ENCODE results near the gene GRK5.

GRK5 gene

DNA sequence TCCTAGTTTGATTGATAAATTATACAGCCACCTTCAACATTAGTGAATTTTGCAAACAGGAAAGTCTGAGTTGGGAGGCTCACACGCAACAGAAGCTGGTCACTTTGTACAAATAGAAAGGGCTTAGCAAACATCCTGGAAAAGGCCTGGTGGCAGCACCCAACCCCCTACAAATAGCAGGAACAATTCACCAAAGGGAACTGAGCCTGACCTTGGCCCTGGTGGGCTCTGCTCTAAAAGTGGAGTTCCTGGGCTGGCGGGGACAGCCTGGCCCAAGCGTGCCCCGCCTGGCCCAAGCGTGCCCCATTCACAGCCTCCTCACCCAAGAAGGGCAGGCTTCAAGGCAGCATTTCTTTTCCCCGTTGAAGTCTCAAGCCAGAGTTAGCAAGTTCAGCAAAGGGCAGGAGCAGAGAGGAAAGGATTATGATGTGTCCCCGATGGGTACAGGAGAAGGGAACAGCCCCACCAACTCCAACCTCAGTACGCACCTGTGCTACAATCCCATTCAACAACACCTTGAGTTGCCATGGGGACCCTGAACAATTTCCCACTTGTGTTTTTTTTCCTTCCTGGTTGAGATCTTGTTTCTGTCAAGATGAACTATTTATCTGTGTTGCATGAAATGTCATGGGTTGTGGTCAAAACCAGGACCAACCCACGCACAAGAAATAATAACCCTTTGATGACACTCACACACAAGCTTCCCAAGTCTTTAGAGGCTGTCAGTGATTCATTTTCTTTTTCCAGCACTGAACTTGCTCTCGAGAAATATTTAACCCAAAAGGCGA is 291.7 kb downstream of the GRK5 start:
- Histone ChIP-seq H2BK5ac (ENCODE audit: low read length) (no peak overlapping the region), H3K4me3 (ENCODE audit: low read length) (no peak overlapping the region), H3K9ac (ENCODE audit: low read length) (no peak overlapping the region), H3K56ac (ENCODE audit: low read length) (no peak overlapping the region), H2AK5ac (ENCODE audit: low read length) (no peak overlapping the region), H2BK120ac (ENCODE audit: low read depth, low read length) (no peak overlapping the region), H3K23ac (ENCODE audit: low read length) (no peak overlapping the region), H3K4me1 (ENCODE audit: control insufficient read depth, low read depth, low read length) (peaks cover 6% of the 10 kb centered on the region), H3K27ac (ENCODE audit: low read depth, low read length) (no peak overlapping the region), H3K36me3 (ENCODE audit: control insufficient read depth, insufficient read depth, low read length) (no peaks in the 10 kb centered on the region), H3K27me3 (ENCODE audit: insufficient read depth, low read length, poor library complexity) (no peaks in the 10 kb centered on the region), H3K79me1 (ENCODE audit: low read length) (no peaks in the 10 kb centered on the region), H3K4me2 (ENCODE audit: low read length) (no peak overlapping the region), H2BK15ac (replicated peaks; ENCODE audit: low read depth) (no peak overlapping the region), H3K4ac (ENCODE audit: low read depth, low read length) (no peak overlapping the region), H4K8ac (ENCODE audit: low read depth, low read length) (no peak overlapping the region), H3K79me2 (ENCODE audit: control insufficient read depth, insufficient read depth, low read length) (no peaks in the 10 kb centered on the region), H3K18ac (ENCODE audit: low read length) (no peak overlapping the region), H4K5ac (ENCODE audit: low read length) (no peak overlapping the region)
- DNase-seq = no peak
- WGBS (ENCODE audit: extremely low coverage, insufficient coverage, low lambda C conversion rate) = no CpG with 5 or more reads among the region's 11 CpGs

DNA sequence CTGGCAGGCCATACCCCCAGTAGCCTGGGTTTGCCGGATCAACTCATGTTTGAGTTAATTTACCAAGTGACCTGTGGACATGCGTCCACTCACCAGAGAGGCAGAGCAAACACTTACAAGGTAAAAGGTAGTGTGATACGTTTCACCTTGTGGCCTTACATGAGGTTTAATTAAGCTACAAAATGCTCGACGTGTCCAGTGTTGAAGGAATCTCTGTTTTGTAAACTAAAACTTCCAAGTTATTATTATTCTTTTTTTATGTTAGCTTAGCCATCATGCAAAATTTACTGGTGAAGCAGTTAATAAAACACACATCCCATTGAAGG is 292.3 kb downstream of the GRK5 start:
- H3K18ac ChIP-seq (ENCODE audit: low read length) = no peak overlapping the region

DNA sequence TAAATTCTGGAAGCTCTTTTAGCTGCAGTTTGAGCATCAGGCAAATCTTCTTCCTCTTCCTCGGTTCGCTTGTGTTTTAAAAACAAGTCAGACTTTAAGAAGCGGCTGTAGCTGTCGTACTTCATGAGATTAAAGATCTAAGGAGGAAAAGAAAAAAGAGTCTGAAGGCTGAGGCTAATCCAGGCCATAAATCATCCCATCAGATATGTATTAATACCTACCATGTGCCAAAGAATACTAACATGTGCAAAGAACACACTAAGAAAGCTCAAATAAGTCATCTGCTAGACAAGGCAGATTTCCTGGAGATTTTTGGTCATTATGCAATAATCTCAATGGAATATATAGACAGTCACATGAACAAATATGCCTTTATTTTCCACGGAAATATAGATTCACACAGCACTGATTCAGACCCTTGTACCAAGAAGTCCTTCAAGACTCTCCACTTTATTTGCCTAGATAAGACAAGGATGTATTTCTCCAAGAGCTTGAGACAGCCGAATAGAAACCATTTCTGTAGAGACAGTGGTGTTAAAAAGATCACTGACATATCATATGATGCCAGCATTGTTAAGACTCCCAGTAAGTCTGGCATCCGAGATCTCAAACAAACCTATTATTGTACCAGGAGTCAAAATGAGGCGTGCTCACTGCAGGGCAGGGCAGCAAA is 292.9 kb downstream of the GRK5 start:
- no peak for DNase-seq
- H3K27me3 ChIP-seq (ENCODE audit: insufficient read depth, low read length, poor library complexity) = no peaks in the 10 kb centered on the region
- no peaks in the 10 kb centered on the region for H3K79me1 ChIP-seq (ENCODE audit: low read length)
- H4K5ac ChIP-seq (ENCODE audit: low read length) = no peak overlapping the region
- H3K9ac ChIP-seq (ENCODE audit: low read length) = no peak overlapping the region
- H3K27ac ChIP-seq (ENCODE audit: low read depth, low read length) = no peak overlapping the region
- peaks cover 6% of the 10 kb centered on the region for H3K4me1 ChIP-seq (ENCODE audit: control insufficient read depth, low read depth, low read length)
- H3K23ac ChIP-seq (ENCODE audit: low read length) = no peak overlapping the region
- WGBS (ENCODE audit: extremely low coverage, insufficient coverage, low lambda C conversion rate) = no CpG with 5 or more reads among the region's 8 CpGs
- H3K79me2 ChIP-seq (ENCODE audit: control insufficient read depth, insufficient read depth, low read length) = no peaks in the 10 kb centered on the region
- H2BK120ac ChIP-seq (ENCODE audit: low read depth, low read length) = no peak overlapping the region
- H3K36me3 ChIP-seq (ENCODE audit: control insufficient read depth, insufficient read depth, low read length) = no peaks in the 10 kb centered on the region
- H3K56ac ChIP-seq (ENCODE audit: low read length) = no peak overlapping the region
- no peak overlapping the region for H2BK5ac ChIP-seq (ENCODE audit: low read length)
- H3K4me2 ChIP-seq (ENCODE audit: low read length) = no peak overlapping the region
- H3K4ac ChIP-seq (ENCODE audit: low read depth, low read length) = no peak overlapping the region
- H4K8ac ChIP-seq (ENCODE audit: low read depth, low read length) = no peak overlapping the region
- H2AK5ac ChIP-seq (ENCODE audit: low read length) = no peak overlapping the region
- no peak overlapping the region for H3K4me3 ChIP-seq (ENCODE audit: low read length)
- no peak overlapping the region for H2BK15ac ChIP-seq (replicated peaks; ENCODE audit: low read depth)
- H3K18ac ChIP-seq (ENCODE audit: low read length) = no peak overlapping the region

More for the DNA sequence above, 292.3 kb downstream of the GRK5 start:
- Histone ChIP-seq H3K79me2 (ENCODE audit: control insufficient read depth, insufficient read depth, low read length) (no peaks in the 10 kb centered on the region), H3K4ac (ENCODE audit: low read depth, low read length) (no peak overlapping the region), H4K5ac (ENCODE audit: low read length) (no peak overlapping the region), H2BK15ac (replicated peaks; ENCODE audit: low read depth) (no peak overlapping the region), H2AK5ac (ENCODE audit: low read length) (no peak overlapping the region), H3K23ac (ENCODE audit: low read length) (no peak overlapping the region), H3K27me3 (ENCODE audit: insufficient read depth, low read length, poor library complexity) (no peaks in the 10 kb centered on the region), H3K4me1 (ENCODE audit: control insufficient read depth, low read depth, low read length) (peaks cover 6% of the 10 kb centered on the region), H2BK5ac (ENCODE audit: low read length) (no peak overlapping the region), H3K36me3 (ENCODE audit: control insufficient read depth, insufficient read depth, low read length) (no peaks in the 10 kb centered on the region), H2BK120ac (ENCODE audit: low read depth, low read length) (no peak overlapping the region), H3K27ac (ENCODE audit: low read depth, low read length) (no peak overlapping the region), H4K8ac (ENCODE audit: low read depth, low read length) (no peak overlapping the region), H3K4me3 (ENCODE audit: low read length) (no peak overlapping the region), H3K4me2 (ENCODE audit: low read length) (no peak overlapping the region), H3K9ac (ENCODE audit: low read length) (no peak overlapping the region), H3K79me1 (ENCODE audit: low read length) (no peaks in the 10 kb centered on the region), H3K56ac (ENCODE audit: low read length) (no peak overlapping the region)
- DNase-seq = no peak
- WGBS (ENCODE audit: extremely low coverage, insufficient coverage, low lambda C conversion rate) = no CpG with 5 or more reads among the region's 5 CpGs

DNA sequence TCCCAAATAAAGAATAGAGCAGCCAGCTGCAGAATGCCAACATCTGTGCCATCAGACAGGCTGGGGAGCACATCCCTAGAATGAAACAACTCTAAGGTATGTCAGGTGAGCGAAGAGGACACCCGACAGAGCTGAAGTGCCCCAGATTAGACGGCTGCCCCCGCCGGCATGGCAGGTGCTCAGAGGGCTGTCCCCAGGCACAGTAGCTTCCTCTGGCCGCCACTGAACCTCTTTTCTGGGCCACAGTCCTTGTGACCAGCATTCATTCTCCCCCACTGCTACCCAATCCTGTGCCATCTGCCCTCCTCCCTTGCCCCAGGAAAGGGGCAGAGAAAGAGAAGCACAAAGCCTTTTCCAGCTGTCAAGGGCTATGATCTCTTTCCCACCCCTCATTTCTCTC is 293.4 kb downstream of the GRK5 start:
- no peak overlapping the region for H3K9ac ChIP-seq (ENCODE audit: low read length)
- H3K4me2 ChIP-seq (ENCODE audit: low read length) = no peak overlapping the region
- no peaks in the 10 kb centered on the region for H3K79me2 ChIP-seq (ENCODE audit: control insufficient read depth, insufficient read depth, low read length)
- WGBS (ENCODE audit: extremely low coverage, insufficient coverage, low lambda C conversion rate) = no CpG with 5 or more reads among the region's 6 CpGs
- H3K4me3 ChIP-seq (ENCODE audit: low read length) = no peak overlapping the region
- no peak overlapping the region for H2BK5ac ChIP-seq (ENCODE audit: low read length)
- H3K27ac ChIP-seq (ENCODE audit: low read depth, low read length) = no peak overlapping the region
- no peak overlapping the region for H4K8ac ChIP-seq (ENCODE audit: low read depth, low read length)
- no peak overlapping the region for H3K56ac ChIP-seq (ENCODE audit: low read length)
- no peak overlapping the region for H3K18ac ChIP-seq (ENCODE audit: low read length)
- H3K79me1 ChIP-seq (ENCODE audit: low read length) = no peaks in the 10 kb centered on the region
- H2BK15ac ChIP-seq (replicated peaks; ENCODE audit: low read depth) = no peak overlapping the region
- peaks cover 6% of the 10 kb centered on the region for H3K4me1 ChIP-seq (ENCODE audit: control insufficient read depth, low read depth, low read length)
- DNase-seq = no peak
- no peaks in the 10 kb centered on the region for H3K36me3 ChIP-seq (ENCODE audit: control insufficient read depth, insufficient read depth, low read length)
- no peak overlapping the region for H4K5ac ChIP-seq (ENCODE audit: low read length)
- no peak overlapping the region for H3K23ac ChIP-seq (ENCODE audit: low read length)
- no peak overlapping the region for H3K4ac ChIP-seq (ENCODE audit: low read depth, low read length)
- no peaks in the 10 kb centered on the region for H3K27me3 ChIP-seq (ENCODE audit: insufficient read depth, low read length, poor library complexity)
- H2AK5ac ChIP-seq (ENCODE audit: low read length) = no peak overlapping the region
- H2BK120ac ChIP-seq (ENCODE audit: low read depth, low read length) = no peak overlapping the region

DNA sequence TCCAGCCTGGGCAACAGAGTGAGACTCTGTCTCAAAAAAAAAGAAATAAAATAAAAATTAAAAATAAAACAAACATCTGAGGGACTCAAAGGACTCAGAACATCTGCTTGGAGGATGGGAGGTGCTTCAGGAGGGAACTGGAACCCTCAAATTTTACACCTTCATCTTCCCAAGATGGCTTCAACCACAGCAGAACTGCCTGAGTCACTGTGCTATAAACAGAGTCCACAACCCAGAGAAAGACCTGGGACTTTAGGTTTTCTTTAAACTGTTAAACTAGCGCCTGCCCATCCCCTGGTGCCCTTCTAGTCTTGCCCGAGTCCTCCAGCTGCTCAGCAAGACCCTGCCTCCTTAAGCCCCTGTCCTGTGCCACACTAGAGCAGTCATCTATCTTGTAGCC is 294.3 kb downstream of the GRK5 start:
- Histone ChIP-seq H2BK15ac (replicated peaks; ENCODE audit: low read depth) (no peak overlapping the region), H3K4ac (ENCODE audit: low read depth, low read length) (no peak overlapping the region), H4K5ac (ENCODE audit: low read length) (no peak overlapping the region), H2BK120ac (ENCODE audit: low read depth, low read length) (no peak overlapping the region), H4K8ac (ENCODE audit: low read depth, low read length) (no peak overlapping the region), H3K4me3 (ENCODE audit: low read length) (no peak overlapping the region), H3K4me1 (ENCODE audit: control insufficient read depth, low read depth, low read length) (peaks cover 6% of the 10 kb centered on the region), H2AK5ac (ENCODE audit: low read length) (no peak overlapping the region), H2BK5ac (ENCODE audit: low read length) (no peak overlapping the region), H3K27me3 (ENCODE audit: insufficient read depth, low read length, poor library complexity) (no peaks in the 10 kb centered on the region), H3K36me3 (ENCODE audit: control insufficient read depth, insufficient read depth, low read length) (no peaks in the 10 kb centered on the region), H3K23ac (ENCODE audit: low read length) (no peak overlapping the region), H3K18ac (ENCODE audit: low read length) (no peak overlapping the region), H3K79me1 (ENCODE audit: low read length) (no peaks in the 10 kb centered on the region), H3K27ac (ENCODE audit: low read depth, low read length) (no peak overlapping the region), H3K79me2 (ENCODE audit: control insufficient read depth, insufficient read depth, low read length) (no peaks in the 10 kb centered on the region), H3K4me2 (ENCODE audit: low read length) (no peak overlapping the region), H3K56ac (ENCODE audit: low read length) (no peak overlapping the region), H3K9ac (ENCODE audit: low read length) (no peak overlapping the region)
- WGBS (ENCODE audit: extremely low coverage, insufficient coverage, low lambda C conversion rate) = no CpG with 5 or more reads among the region's 2 CpGs
- no peak for DNase-seq

Data from mesendoderm (in vitro differentiated cells).